Ascending aorta (tissue), 2 donors: ENCODE measurements around the gene PINK1. TPM values are rescaled to one million over a fixed set of nuclear protein-coding genes. Genes with fewer than 3 reads are reported as not detected.

Experiments
- DNase-seq, 2 donors: peaks; one replicate each; pipeline ENCODE4 v3.0.0-alpha.2; 2019; ENCODE audit warnings: low spot score in 2 of 2
- H3K27ac ChIP-seq, 2 donors: fragments of 200-600 bp; sonication (generic); one replicate each; pipeline ENCODE4 v1.5.1; 2016 to 2017; ENCODE audit warnings: mild to moderate bottlenecking in 1 of 2
- H3K27me3 ChIP-seq: fragments of 200-600 bp; sonication (generic); one replicate; pipeline ENCODE4 v1.5.1; 2017
- H3K36me3 ChIP-seq, 2 donors: fragments of 200-600 bp; sonication (generic); one replicate each; pipeline ENCODE4 v1.5.1; 2016
- H3K4me1 ChIP-seq, 2 donors: fragments of 200-600 bp; sonication (generic); one replicate each; pipeline ENCODE4 v1.5.1; 2016 to 2017; ENCODE audit warnings: mild to moderate bottlenecking in 1 of 2
- H3K4me3 ChIP-seq, 2 donors: fragments of 200-600 bp; sonication (generic); one replicate each; pipeline ENCODE4 v1.5.1; 2016 to 2017; ENCODE audit warnings: mild to moderate bottlenecking in 1 of 2
- H3K9me3 ChIP-seq, 2 donors: fragments of 200-600 bp; sonication (generic); one replicate each; pipeline ENCODE4 v1.5.1; 2016
- intact Hi-C: fragments of 100-400 bp; cut with DNase I; formaldehyde crosslinking; loops from one replicate; pipeline ENCODE4 v1.15.1; 2023
- total RNA-seq: library from RNA; depleted of rRNA; stranded (reverse); fragments of >200 nt; gene quantifications from one replicate; pipeline ENCODE4 v1.1.0, GENCODE V29; 2016
- TF ChIP-seq, protein P1 (sequence below), 3 experiments: fragments of 200-600 bp in 2 of 3; fragments of 450-650 bp in 1 of 3; sonication (generic) in 2 of 3; IDR thresholded peaks; one replicate each; pipeline ENCODE4 v1.5.1; 2016 to 2019; ENCODE audit warnings: antibody characterized with exemption in 3 of 3, mild to moderate bottlenecking in 1 of 3, moderate library complexity in 1 of 3

PINK1 gene
- total RNA-seq, 1 donor from 2014 or later = 113 TPM

DNA sequence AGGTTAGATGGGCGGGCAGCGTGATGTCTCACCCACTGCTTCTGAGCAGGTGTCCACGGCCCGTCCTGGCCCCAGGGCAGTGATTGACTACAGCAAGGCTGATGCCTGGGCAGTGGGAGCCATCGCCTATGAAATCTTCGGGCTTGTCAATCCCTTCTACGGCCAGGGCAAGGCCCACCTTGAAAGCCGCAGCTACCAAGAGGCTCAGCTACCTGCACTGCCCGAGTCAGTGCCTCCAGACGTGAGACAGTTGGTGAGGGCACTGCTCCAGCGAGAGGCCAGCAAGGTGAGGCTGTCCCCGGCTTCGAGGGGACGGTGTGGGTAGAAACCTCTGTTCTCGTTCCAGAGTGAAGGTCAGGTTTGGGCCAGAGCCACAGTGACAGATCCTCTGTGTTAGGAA is 15.7 kb downstream of the PINK1 start:
- Histone ChIP-seq H3K4me3 (no peak overlapping the region), H3K4me1 (no peaks in the 10 kb centered on the region), H3K27ac (no peak overlapping the region), H3K27me3 (no peaks in the 10 kb centered on the region), H3K9me3 (no peaks in the 10 kb centered on the region), H3K36me3 (peaks cover 81% of the 10 kb centered on the region in 2 donors)
- TF ChIP-seq, protein P1, sequence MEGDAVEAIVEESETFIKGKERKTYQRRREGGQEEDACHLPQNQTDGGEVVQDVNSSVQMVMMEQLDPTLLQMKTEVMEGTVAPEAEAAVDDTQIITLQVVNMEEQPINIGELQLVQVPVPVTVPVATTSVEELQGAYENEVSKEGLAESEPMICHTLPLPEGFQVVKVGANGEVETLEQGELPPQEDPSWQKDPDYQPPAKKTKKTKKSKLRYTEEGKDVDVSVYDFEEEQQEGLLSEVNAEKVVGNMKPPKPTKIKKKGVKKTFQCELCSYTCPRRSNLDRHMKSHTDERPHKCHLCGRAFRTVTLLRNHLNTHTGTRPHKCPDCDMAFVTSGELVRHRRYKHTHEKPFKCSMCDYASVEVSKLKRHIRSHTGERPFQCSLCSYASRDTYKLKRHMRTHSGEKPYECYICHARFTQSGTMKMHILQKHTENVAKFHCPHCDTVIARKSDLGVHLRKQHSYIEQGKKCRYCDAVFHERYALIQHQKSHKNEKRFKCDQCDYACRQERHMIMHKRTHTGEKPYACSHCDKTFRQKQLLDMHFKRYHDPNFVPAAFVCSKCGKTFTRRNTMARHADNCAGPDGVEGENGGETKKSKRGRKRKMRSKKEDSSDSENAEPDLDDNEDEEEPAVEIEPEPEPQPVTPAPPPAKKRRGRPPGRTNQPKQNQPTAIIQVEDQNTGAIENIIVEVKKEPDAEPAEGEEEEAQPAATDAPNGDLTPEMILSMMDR (IDR thresholded peaks at IDR 0.05) = no peak
- no peak for DNase-seq
- intact Hi-C loops = no loop called here

DNA sequence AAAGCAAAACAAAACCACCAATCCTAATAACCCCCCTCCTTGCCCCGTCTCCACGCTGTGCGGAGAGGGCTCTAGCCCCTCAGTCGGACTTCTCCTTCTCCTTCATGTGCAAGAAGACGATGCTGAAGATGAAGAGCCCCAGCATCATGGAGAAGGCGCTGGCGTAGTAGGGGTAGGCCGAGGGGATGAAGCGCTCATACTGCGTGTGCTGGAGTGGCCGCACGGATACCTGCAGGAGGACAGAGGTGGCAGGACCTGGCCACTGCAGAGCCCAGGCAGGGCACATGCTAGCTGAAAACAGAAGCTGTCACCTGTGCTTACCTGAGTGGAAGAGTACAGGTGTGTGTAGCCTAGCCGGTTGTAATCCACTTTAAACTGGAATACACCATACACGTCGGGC is 19.0 kb downstream of the PINK1 start:
- no peak overlapping the region for H3K4me3 ChIP-seq
- H3K27me3 ChIP-seq = no peaks in the 10 kb centered on the region
- H3K4me1 ChIP-seq = no peaks in the 10 kb centered on the region
- TF ChIP-seq, protein P1 (IDR thresholded peaks at IDR 0.05) = no peak
- no peaks in the 10 kb centered on the region for H3K9me3 ChIP-seq
- intact Hi-C loops = no loop called here
- H3K27ac ChIP-seq = no peak overlapping the region
- peaks cover 78 to 90% of the 10 kb centered on the region in 2 donors for H3K36me3 ChIP-seq
- DNase-seq = no peak

DNA sequence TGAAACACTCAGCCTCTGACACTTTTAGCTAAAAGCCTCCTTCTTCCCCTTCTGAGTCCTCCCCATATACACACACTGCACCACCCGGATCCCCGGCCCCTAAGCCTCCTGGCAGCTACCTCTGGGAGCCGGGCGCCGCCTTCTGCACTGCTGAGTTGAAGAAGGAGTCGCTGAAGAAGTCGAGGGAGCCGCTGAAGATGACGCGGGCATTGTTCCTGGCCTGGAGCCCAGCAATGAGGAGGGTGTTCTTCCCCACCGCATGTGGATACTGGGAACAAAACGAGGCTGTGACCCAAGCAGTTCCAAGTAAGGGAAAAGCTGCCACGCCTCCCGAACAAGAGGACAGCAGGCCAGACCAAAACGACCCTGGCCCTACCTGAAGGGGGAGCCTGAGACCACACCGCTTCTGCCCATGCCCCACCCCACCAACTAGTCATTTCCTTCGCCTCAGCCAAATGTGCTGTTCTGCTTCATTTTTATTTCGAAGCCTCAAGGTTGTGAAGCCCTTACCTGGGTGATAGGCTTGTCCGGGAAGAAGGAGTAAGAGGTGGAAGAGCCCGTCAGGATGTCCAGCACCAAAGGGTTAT is 20.9 kb downstream of the PINK1 start:
- Histone ChIP-seq H3K4me3 (no peak overlapping the region), H3K27ac (no peak overlapping the region), H3K4me1 (no peaks in the 10 kb centered on the region), H3K9me3 (no peaks in the 10 kb centered on the region), H3K27me3 (no peaks in the 10 kb centered on the region), H3K36me3 (peaks cover 63 to 88% of the 10 kb centered on the region in 2 donors)
- intact Hi-C loops = no loop called here
- TF ChIP-seq, protein P1 (IDR thresholded peaks at IDR 0.05) = no peak
- DNase-seq = no peak

DNA sequence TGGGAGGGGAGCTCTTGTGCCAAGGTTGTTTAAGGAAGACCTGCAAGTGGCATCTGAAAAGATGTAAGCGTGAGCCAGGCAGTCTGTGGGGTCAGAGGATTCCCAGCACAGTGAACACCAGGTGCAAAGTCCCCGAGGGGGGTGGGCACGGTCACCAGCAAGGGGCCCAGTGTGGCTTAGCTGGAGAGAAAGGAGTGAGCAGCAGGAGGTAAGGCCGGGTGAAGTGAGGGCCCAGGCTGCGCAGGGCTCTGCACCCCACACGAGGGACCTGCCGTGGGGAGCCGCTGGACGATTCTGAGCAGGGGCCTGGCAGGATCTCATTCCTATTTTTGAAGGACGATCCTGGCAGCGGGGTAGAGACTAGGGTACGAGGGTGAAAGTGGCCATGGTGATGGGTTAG is 23.8 kb downstream of the PINK1 start:
- DNase-seq = no peak
- H3K9me3 ChIP-seq = no peaks in the 10 kb centered on the region
- no peak overlapping the region for H3K4me3 ChIP-seq
- no peaks in the 10 kb centered on the region for H3K27me3 ChIP-seq
- intact Hi-C loops = no loop called here
- TF ChIP-seq, protein P1 (IDR thresholded peaks at IDR 0.05) = no peak
- H3K4me1 ChIP-seq = peaks cover 4 to 13% of the 10 kb centered on the region in 2 donors
- no peak overlapping the region for H3K27ac ChIP-seq
- H3K36me3 ChIP-seq = peaks cover 41 to 68% of the 10 kb centered on the region in 2 donors

DNA sequence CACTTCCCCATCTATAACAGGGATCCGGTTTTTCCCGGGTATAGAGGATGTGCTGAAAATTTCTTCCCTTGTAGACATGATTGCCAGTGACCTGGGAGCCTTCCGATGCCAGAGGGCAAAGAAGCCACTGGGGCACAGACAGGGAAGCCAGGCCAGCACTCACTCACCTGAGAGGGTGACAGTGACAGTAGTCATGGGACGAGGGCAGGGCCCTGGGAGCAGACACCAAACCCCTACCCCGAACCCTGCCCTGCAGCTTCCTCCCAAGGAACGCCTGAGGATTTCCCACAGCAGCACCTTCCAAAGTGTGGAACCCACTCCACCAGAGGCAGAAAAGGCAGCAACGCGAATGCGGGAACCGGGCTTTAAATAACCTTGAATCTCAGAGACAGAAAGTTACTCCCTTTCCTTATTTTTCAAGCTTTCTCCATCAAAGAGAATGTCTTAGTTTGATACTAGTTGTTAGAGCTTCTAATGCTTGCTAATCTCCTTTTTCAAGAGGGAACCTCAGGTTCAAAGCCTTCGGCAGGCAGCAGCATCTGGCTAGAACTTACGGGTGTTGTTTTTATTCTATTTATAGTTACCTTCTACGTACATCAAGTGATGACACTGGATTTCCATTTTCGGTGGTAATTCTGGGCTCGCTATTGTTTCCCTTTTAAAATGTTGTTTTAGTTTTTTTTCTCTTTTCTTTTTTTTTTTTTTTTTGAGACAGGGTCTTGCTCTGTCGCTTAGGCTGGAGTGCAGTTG is 25.1 kb downstream of the PINK1 start:
- peak overlapping the region in 1 of 2 donors; percentile 7 for H3K27ac ChIP-seq

More for the DNA sequence above, 25.1 kb downstream of the PINK1 start:
- DNase-seq = no peak
- Histone ChIP-seq H3K4me1 (peaks cover 6 to 18% of the 10 kb centered on the region in 2 donors), H3K4me3 (no peak overlapping the region), H3K36me3 (peaks cover 28 to 55% of the 10 kb centered on the region in 2 donors), H3K9me3 (no peaks in the 10 kb centered on the region), H3K27me3 (no peaks in the 10 kb centered on the region)
- intact Hi-C loops = no loop called here
- TF ChIP-seq, protein P1 (IDR thresholded peaks at IDR 0.05) = no peak
